CD8-positive, alpha-beta memory T cell (primary cell): Measurements from ENCODE around the gene TMEM221. TPM values are rescaled to one million over a fixed set of nuclear protein-coding genes. Genes with fewer than 3 reads are reported as not detected.

Experiments used
- CTCF ChIA-PET: fragments of 350-600 bp; sonication (Branson Sonifier 250); formaldehyde crosslinking; loops from one replicate; lab custom pipeline; 2021; ENCODE audit warnings: antibody characterized with exemption; lab: Charles Lee
- POLR2A ChIA-PET: fragments of 350-600 bp; sonication (Branson Sonifier 250); formaldehyde crosslinking; loops from one replicate; lab custom pipeline; 2021; ENCODE audit warnings: antibody characterized with exemption; lab: Charles Lee
- DNase-seq, 5 donors: peaks; one replicate each; pipeline versions ENCODE4 v3.0.0 to v3.0.0-alpha.2; 2020 to 2022; ENCODE audit warnings: mixed read lengths in 1 of 5
- H3K27ac ChIP-seq: one replicate; pipeline ENCODE4 v1.7.0; 2013; ENCODE audit warnings: low read depth, mild to moderate bottlenecking, low read length, moderate library complexity
- H3K27me3 ChIP-seq: 2 replicates; pipeline ENCODE4 v1.7.0; 2013; ENCODE audit warnings: low read length, mild to moderate bottlenecking; ENCODE audit not compliant: insufficient read depth, poor library complexity, severe bottlenecking
- H3K36me3 ChIP-seq: 2 replicates; pipeline ENCODE4 v1.7.0; 2013; ENCODE audit warnings: mild to moderate bottlenecking, low read length, moderate library complexity; ENCODE audit not compliant: insufficient read depth
- H3K4me1 ChIP-seq: 2 replicates; pipeline ENCODE4 v1.7.0; 2013; ENCODE audit warnings: mild to moderate bottlenecking, low read length, moderate library complexity; ENCODE audit not compliant: insufficient read depth
- H3K4me3 ChIP-seq: 2 replicates; pipeline ENCODE4 v1.7.0; 2013; ENCODE audit warnings: mild to moderate bottlenecking, low read length
- H3K9me3 ChIP-seq: 2 replicates; pipeline ENCODE4 v1.7.0; 2013; ENCODE audit warnings: mild to moderate bottlenecking, low read length
- H3K27ac Mint-ChIP-seq, 8 donors: one replicate each; pipeline ENCODE4 v1.8.0; 2020 to 2021; ENCODE audit warnings: mixed read lengths in 8 of 8, mild to moderate bottlenecking in 6 of 8, inconsistent platforms in 3 of 8, moderate library complexity in 3 of 8
- H3K27me3 Mint-ChIP-seq, 2 donors: one replicate each; pipeline ENCODE4 v1.8.0; 2020 to 2021; ENCODE audit warnings: mixed read lengths in 2 of 2, mild to moderate bottlenecking in 1 of 2, moderate library complexity in 1 of 2
- H3K36me3 Mint-ChIP-seq, 3 donors: one replicate each; pipeline ENCODE4 v1.8.0; 2020 to 2021; ENCODE audit warnings: mixed read lengths in 3 of 3, inconsistent platforms in 1 of 3, mild to moderate bottlenecking in 1 of 3
- H3K4me1 Mint-ChIP-seq, 3 donors: one replicate each; pipeline ENCODE4 v1.8.0; 2020 to 2021; ENCODE audit warnings: mixed read lengths in 3 of 3, inconsistent platforms in 1 of 3, mild to moderate bottlenecking in 1 of 3
- H3K4me3 Mint-ChIP-seq, 7 donors: one replicate each; pipeline ENCODE4 v1.8.0; 2020 to 2021; ENCODE audit warnings: mixed read lengths in 7 of 7, mild to moderate bottlenecking in 6 of 7, moderate library complexity in 4 of 7, inconsistent platforms in 2 of 7
- H3K9me3 Mint-ChIP-seq, 5 donors: one replicate each; pipeline ENCODE4 v1.8.0; 2020 to 2022; ENCODE audit warnings: mixed read lengths in 5 of 5, mild to moderate bottlenecking in 3 of 5, moderate library complexity in 2 of 5, inconsistent platforms in 1 of 5
- polyA plus RNA-seq: library from polyadenylated mRNA; unstranded; fragments of 300-500 nt; fragmentation: Illumina TruSeq; gene quantifications from one replicate; pipeline ENCODE4 v1.2.3, GENCODE V29; 2021
- total RNA-seq, 2 experiments: library from RNA; stranded (reverse); gene quantifications; one replicate each; pipeline ENCODE4 v1.2.3, GENCODE V29; 2021

TMEM221 gene
- total and polyA plus RNA-seq, 3 experiments from 2014 or later: not detected

GRCh38 chr19:17389957-17390664, 58.4 kb downstream of the TMEM221 start:
- peak overlapping the region; percentile 16 to 94 (median 89) for H3K4me3 Mint-ChIP-seq
- Histone ChIP-seq H3K9me3 (no peaks in the 10 kb centered on the region), H3K27me3 (no peaks in the 10 kb centered on the region), H3K4me3 (peak overlapping the region; percentile 64), H3K27ac (no peak overlapping the region), H3K36me3 (no peaks in the 10 kb centered on the region), H3K4me1 (peaks cover 18% of the 10 kb centered on the region)
- DNase-seq: peak in 1 of 5 donors; percentile 15
- ChIA-PET CTCF (interaction anchor here (0.6 to 4.0 kb wide), 11 partner anchors 16 to 265 kb away, joined by 3 to 21 read pairs (median 3); partner anchors contain the start of genes BST2 and NXNL1), POLR2A (interaction anchor here (0.9 kb wide), 1 partner anchor 88 kb away, joined by 3 read pairs; no protein-coding TSS in a partner anchor)
- H3K27me3 Mint-ChIP-seq: peaks cover 0 to 2% of the 10 kb centered on the region in 2 donors
- H3K4me1 Mint-ChIP-seq: peaks cover 13 to 26% (median 18%) of the 10 kb centered on the region in 3 donors
- no peak overlapping the region for H3K27ac Mint-ChIP-seq
- H3K9me3 Mint-ChIP-seq: peaks cover 0 to 2% (median 0%) of the 10 kb centered on the region in 5 donors
- no peaks in the 10 kb centered on the region for H3K36me3 Mint-ChIP-seq

GRCh38 chr19:17389288-17389687, 59.2 kb downstream of the TMEM221 start:
- POLR2A ChIA-PET: no interaction called here
- CTCF ChIA-PET: interaction anchor here (0.9 to 4.0 kb wide), 13 partner anchors 14 to 264 kb away, joined by 3 to 21 read pairs (median 4); partner anchors contain the start of genes BST2 and NXNL1
- Histone ChIP-seq H3K4me3 (no peak overlapping the region), H3K9me3 (no peaks in the 10 kb centered on the region), H3K27me3 (no peaks in the 10 kb centered on the region), H3K4me1 (peaks cover 9% of the 10 kb centered on the region), H3K27ac (no peak overlapping the region), H3K36me3 (no peaks in the 10 kb centered on the region)
- Mint-ChIP-seq H3K27me3 (peaks cover 0 to 2% of the 10 kb centered on the region in 2 donors), H3K27ac (no peak overlapping the region), H3K4me1 (peaks cover 10 to 22% (median 13%) of the 10 kb centered on the region in 3 donors), H3K36me3 (no peaks in the 10 kb centered on the region), H3K9me3 (peaks cover 0 to 2% (median 0%) of the 10 kb centered on the region in 5 donors), H3K4me3 (peak overlapping the region in 2 of 7 donors; percentile 8 to 24)
- no peak for DNase-seq

DNA sequence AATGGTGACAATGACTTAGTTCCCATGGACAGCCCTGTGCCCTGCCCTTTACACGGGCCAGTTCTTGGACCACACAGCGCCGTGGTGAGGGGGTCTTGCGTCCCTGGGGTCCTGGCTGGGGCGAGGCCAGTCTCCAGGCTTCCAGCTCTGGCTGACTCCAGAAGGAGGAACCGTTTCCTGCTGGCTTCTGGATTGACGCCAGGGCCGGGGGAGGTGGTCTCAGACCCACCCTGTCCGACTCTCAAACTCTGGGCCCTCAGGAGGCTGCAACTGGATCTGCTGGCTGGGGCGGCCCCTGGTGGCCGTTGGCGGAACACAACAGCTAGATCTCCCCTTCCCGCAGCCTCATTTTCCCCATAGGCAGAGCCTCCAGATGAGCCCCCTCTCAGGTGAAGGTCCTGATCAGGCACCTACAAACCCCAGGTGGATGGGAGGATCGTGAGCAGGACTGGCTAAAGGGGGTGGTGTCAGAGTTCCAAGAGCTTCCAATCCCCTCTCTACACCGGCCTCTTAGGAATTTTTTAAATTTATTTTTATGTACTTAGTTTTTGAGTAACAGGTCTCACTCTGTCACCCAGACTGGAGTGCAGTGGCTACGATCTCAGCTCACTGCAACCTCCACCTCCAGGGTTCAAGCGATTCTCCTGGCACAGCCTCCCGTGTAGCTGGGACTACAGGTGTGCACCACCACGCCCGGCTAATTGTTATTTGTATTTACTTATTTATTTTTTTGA, 62.4 kb downstream of the TMEM221 start:
- DNase-seq: peak; percentile 37 to 69 (median 40)
- POLR2A ChIA-PET: interaction anchor here (0.6 to 0.7 kb wide), 2 partner anchors 72 to 141 kb away, joined by 3 read pairs; no protein-coding TSS in a partner anchor
- H3K4me1 ChIP-seq: peaks cover 4% of the 10 kb centered on the region
- no peak overlapping the region for H3K27ac Mint-ChIP-seq
- CTCF ChIA-PET: interaction anchor here (0.6 to 3.5 kb wide), 19 partner anchors 10 to 125 kb away, joined by 3 to 15 read pairs (median 4); partner anchors contain the start of genes ABHD8 and BST2
- no peaks in the 10 kb centered on the region for H3K9me3 ChIP-seq
- no peaks in the 10 kb centered on the region for H3K36me3 ChIP-seq
- H3K27me3 ChIP-seq: no peaks in the 10 kb centered on the region
- H3K27me3 Mint-ChIP-seq: no peaks in the 10 kb centered on the region
- H3K9me3 Mint-ChIP-seq: peaks cover 0 to 2% (median 0%) of the 10 kb centered on the region in 5 donors
- no peak overlapping the region for H3K4me3 ChIP-seq
- peaks cover 8 to 14% (median 11%) of the 10 kb centered on the region in 3 donors for H3K4me1 Mint-ChIP-seq
- H3K4me3 Mint-ChIP-seq: no peak overlapping the region
- no peaks in the 10 kb centered on the region for H3K36me3 Mint-ChIP-seq
- H3K27ac ChIP-seq: no peak overlapping the region

Other genes with a start within 250 kb of the TMEM221 start
- gene USE1, start 233.3 kb downstream of the TMEM221 start, total RNA-seq: 10 to 100 TPM; 31.9 to 35.4 TPM
- gene USE1, start 233.3 kb downstream of the TMEM221 start, polyA plus RNA-seq: 33.6 TPM
- gene OCEL1, start 222.4 kb downstream of the TMEM221 start, total RNA-seq: 10 to 100 TPM; 15.0 to 16.8 TPM
- 35.5 TPM for gene OCEL1, start 222.4 kb downstream of the TMEM221 start, polyA plus RNA-seq
- 1 to 10 TPM; 7.4 to 7.8 TPM for gene NR2F6, start 202.7 kb downstream of the TMEM221 start, total RNA-seq
- gene NR2F6, start 202.7 kb downstream of the TMEM221 start, polyA plus RNA-seq: 0.94 TPM
- under 1 TPM; 0.07 to 0.27 TPM for gene USHBP1, start 183.9 kb downstream of the TMEM221 start, total RNA-seq
- gene USHBP1, start 183.9 kb downstream of the TMEM221 start, polyA plus RNA-seq: not detected
- gene BABAM1, start 181.2 kb downstream of the TMEM221 start, total RNA-seq: 100 to 1,000 TPM; 124 to 132 TPM
- 114 TPM for gene BABAM1, start 181.2 kb downstream of the TMEM221 start, polyA plus RNA-seq
- gene ANKLE1, start 166.8 kb downstream of the TMEM221 start, total RNA-seq: 10 to 100 TPM; 15.2 to 16.2 TPM
- gene ANKLE1, start 166.8 kb downstream of the TMEM221 start, polyA plus RNA-seq: 0.47 TPM
- 1 to 10 TPM; 5.2 to 6.0 TPM for gene ABHD8, start 145.2 kb downstream of the TMEM221 start, total RNA-seq
- 8.3 TPM for gene ABHD8, start 145.2 kb downstream of the TMEM221 start, polyA plus RNA-seq
- 100 to 1,000 TPM; 136 to 138 TPM for gene MRPL34, start 142.8 kb downstream of the TMEM221 start, total RNA-seq
- gene MRPL34, start 142.8 kb downstream of the TMEM221 start, polyA plus RNA-seq: 227 TPM
- gene DDA1, start 139.1 kb downstream of the TMEM221 start, total RNA-seq: 10 to 100 TPM; 47.9 to 51.1 TPM
- 34.7 TPM for gene DDA1, start 139.1 kb downstream of the TMEM221 start, polyA plus RNA-seq
- 1 to 10 TPM; 4.1 to 5.1 TPM for gene ANO8, start 113.8 kb downstream of the TMEM221 start, total RNA-seq
- gene ANO8, start 113.8 kb downstream of the TMEM221 start, polyA plus RNA-seq: 0.43 TPM
- gene GTPBP3, start 111.1 kb downstream of the TMEM221 start, total RNA-seq: 10 to 100 TPM; 47.3 to 55.7 TPM
- gene GTPBP3, start 111.1 kb downstream of the TMEM221 start, polyA plus RNA-seq: 13.3 TPM
- gene PLVAP, start 71.3 kb downstream of the TMEM221 start, total RNA-seq: not detected
- gene PLVAP, start 71.3 kb downstream of the TMEM221 start, polyA plus RNA-seq: not detected
- gene CCDC194, start 54.5 kb downstream of the TMEM221 start, total RNA-seq: 1 to 10 TPM; 1.1 to 1.5 TPM
- gene CCDC194, start 54.5 kb downstream of the TMEM221 start, polyA plus RNA-seq: not detected
- gene BST2, start 43.0 kb downstream of the TMEM221 start, total RNA-seq: 100 to 1,000 TPM; 116 to 124 TPM
- gene BST2, start 43.0 kb downstream of the TMEM221 start, polyA plus RNA-seq: 192 TPM
- gene MVB12A, start 28.6 kb downstream of the TMEM221 start, total RNA-seq: 10 to 100 TPM; 34.5 to 39.2 TPM
- gene MVB12A, start 28.6 kb downstream of the TMEM221 start, polyA plus RNA-seq: 26.9 TPM
- not detected for gene NXNL1, start 12.3 kb upstream of the TMEM221 start, total RNA-seq
- gene NXNL1, start 12.3 kb upstream of the TMEM221 start, polyA plus RNA-seq: not detected
- 1 to 10 TPM; 2.0 to 3.7 TPM for gene SLC27A1, start 21.9 kb upstream of the TMEM221 start, total RNA-seq
- gene SLC27A1, start 21.9 kb upstream of the TMEM221 start, polyA plus RNA-seq: 6.6 TPM
- gene PGLS, start 63.0 kb upstream of the TMEM221 start, total RNA-seq: 10 to 100 TPM; 56.6 to 71.1 TPM
- gene PGLS, start 63.0 kb upstream of the TMEM221 start, polyA plus RNA-seq: 78.4 TPM
- gene COLGALT1, start 107.0 kb upstream of the TMEM221 start, total RNA-seq: 100 to 1,000 TPM in 1 of 2 experiments, 10 to 100 TPM in 1; 94.8 to 104 TPM
- 25.3 TPM for gene COLGALT1, start 107.0 kb upstream of the TMEM221 start, polyA plus RNA-seq
- gene UNC13A, start 239.7 kb upstream of the TMEM221 start, total RNA-seq: not detected
- not detected for gene UNC13A, start 239.7 kb upstream of the TMEM221 start, polyA plus RNA-seq